HG02943 (cell line): ENCODE results near the gene RYR1.
"Not testable (repeated sequence)": the region's sequence is repeated elsewhere in the genome, so short reads cannot be mapped to it uniquely, and the experiment has no call there.

Experiments used
- ATAC-seq: cut with Tn5 transposase; IDR thresholded peaks from one replicate; pipeline ENCODE4 v1.9.1; 2021; ENCODE audit warnings: mild to moderate bottlenecking, low read depth, moderate library complexity; ENCODE audit not compliant: unreplicated experiment

The RYR1 gene

DNA sequence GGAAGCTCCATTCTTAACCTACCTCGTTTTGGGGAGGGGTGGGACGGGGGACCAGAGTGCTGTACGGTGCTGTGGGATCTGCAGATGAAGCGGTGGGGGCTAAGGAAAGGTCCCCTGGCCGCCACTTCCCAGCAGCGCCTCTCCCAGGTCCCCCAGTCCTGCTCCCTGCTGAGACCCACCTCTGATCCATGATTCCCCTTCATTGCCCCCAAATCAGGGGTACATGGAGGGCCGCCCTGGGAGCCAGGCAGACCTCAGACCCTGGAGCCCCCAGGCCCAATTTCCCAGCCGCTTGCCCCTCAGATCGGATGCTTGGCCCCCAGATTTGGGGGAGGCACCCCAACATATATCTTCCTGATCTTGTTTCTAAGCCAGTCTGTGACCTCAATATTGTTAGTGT lies 34.4 kb upstream of the RYR1 start:
- no peak for ATAC-seq

DNA sequence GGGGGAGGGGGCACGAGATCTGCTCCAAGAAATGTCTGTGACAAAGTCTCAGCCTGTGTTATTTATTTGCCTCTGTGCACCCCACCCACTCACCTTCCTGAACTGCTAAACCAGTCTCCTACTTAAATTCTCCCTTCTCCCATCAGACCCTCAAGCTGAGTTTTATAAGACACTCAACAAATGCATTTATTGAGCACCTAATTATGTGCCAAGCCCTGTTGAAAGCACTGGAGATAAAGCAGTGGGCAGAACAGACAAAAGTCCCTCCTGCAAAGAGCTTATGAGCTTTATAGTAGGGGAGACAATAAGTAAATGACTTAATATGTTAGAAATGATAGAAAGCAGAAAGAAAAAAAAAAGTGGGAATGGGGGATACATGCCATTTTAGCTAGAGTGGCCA lies 34.0 kb upstream of the RYR1 start:
- ATAC-seq, result no peak

DNA sequence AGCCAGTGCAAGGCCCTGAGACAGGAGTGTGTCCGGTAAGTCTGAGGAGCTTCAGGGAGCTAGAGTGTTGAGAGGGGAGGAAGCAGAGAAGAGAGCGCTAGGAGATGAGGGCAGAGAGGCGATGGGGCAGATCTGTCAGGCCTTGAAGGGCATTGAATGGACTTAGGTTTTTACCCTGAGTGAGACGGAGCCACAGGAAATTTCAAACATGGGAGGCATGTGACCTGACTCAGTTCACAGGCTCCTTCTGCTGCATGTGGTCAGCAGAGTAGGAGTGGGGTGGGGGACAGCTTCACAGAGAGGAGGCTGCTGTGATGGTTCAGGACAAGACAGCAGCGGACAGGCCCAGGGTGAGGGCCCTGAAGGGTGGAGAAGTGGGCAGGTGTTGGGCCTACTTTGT lies 33.1 kb upstream of the RYR1 start:
- no peak for ATAC-seq

DNA sequence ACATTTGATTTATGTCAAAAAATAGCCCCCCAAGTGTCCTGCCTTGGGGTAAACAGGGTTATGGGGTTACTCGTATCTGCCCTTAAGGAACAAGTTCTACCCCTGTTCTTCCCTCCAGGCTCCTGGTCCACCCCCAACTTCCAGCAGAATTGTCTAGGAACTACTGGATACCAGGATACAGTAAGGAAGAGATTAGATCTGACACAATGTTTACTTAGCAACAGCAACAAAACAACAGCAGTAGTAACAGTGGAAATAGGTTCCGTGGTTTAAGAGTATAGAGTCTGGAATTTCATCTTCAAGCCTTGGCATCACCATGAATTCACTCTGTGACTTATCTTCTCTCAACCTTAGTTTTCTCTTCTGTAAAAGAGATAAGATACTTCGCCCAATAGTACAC lies 32.3 kb upstream of the RYR1 start:
- ATAC-seq, result no peak

DNA sequence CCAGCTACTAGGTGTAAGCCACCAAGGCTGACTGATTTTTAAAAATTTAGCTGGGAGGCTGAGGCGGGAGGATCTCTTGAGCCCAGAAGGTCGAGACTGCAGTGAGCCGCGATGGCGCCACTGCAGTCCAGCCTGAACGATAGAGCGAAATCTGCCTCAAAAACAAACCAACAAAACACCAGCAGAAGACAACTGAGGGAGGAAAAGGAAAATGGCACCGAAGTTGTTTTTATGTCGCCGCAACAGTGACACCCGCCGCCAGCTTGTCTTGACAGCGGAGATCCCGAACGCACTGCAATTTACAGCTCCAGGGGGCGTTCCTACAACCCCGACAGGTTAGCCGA lies 30.9 kb upstream of the RYR1 start:
- peak; percentile 8 for ATAC-seq

DNA sequence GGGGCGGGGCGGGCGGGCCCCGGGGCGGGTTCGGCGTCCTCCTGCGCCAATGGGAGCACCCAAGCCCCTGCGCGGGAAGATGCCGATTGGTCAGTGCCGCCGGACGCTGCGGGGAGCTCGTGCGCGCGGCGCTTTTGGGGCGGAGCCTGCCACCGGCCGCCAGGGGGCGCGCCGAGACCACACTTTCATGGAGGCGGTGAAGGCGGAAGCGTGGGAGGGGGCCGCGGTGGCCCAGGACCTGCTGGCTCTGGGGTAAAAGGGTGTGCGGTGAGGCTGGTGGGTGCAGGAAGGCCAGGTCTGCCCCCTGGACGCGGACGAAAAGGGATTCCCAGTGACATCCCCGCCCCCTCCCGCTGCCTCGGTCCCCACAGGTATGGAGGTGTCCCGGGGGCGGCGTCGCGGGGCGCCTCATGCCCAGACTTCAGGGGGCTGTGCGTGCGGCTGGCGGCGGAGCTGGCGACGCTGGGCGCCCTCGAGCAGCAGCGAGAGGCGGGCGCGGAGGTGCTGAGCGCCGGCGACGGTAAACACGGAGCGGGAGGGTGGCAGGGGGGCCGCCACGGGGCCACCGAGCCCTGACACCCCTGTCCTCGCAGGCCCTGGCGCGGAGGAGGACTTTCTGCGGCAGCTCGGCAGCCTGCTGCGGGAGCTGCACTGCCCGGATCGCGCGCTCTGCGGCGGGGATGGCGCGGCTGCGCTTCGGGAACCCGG lies 30.4 kb upstream of the RYR1 start, which contains the start of gene FAM98C:
Gene FAM98C (plus strand): TSS at position 127 of the 708 bp plus-strand sequence. CDS start 61 bp downstream, at position 188.
- peak; percentile 82 for ATAC-seq

DNA sequence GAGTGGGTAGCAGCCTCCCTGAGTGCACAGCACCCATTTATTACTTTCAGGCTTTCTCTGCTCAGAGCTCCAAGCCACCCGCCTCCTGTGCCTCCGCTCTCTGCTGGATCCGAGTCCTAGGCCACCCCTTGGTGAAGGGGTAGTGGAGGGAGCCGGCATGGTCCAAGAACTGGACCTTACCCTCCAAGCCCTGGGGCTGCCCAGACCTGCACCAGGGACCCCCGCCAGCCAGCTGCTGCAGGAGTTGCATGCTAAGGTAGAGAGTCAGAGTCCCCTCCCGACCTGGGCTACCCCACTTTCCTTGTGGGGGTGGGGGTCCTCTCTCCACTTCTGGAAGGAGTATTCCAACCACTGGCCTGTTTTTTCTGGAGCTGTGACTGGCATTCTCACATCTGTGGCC lies 28.6 kb upstream of the RYR1 start:
- ATAC-seq, result no peak

DNA sequence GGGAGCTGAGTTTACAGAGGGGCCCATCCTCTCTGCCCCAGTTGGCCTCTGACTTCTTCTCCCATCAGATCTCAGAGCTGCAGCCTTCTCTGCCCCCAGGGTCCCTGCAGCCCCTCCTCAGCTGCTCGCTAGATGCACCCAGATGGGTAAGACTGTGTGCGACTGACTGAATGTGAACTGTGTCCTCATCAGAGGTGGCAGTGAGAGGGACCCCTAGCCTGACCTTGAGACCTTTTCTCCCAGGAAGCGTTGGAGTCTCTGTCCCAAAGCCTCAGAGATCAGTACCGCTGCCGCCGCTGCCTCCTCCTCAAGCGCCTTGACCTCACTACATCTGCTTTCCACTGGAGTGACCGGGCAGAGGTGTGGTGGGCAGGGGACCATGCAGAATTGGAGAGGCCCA lies 28.2 kb upstream of the RYR1 start:
- ATAC-seq, result no peak

DNA sequence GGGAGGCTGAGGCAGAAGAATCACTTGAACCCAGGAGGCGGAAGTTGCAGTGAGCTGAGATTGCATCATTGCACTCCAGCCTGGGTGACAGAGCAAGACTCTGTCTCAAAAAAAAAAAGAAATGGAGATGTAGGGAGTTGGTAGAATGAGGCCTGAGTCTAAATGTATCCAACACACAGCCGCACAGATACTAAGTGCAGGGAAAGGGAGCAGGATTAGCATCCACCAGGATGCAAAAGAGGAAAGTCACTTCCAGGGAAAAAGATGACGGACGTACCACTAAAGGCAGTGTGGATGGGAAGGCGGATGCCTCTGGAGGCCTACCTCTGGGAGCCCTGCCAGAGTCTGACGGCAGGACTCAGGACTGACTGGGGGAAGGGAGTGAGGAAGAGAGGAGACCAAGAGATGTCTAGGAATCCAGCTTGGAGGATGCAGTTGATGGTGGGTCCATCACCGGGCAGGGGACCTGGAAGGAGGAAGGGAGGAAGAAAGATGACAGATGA lies 23.8 kb upstream of the RYR1 start:
- ATAC-seq, result no peak

DNA sequence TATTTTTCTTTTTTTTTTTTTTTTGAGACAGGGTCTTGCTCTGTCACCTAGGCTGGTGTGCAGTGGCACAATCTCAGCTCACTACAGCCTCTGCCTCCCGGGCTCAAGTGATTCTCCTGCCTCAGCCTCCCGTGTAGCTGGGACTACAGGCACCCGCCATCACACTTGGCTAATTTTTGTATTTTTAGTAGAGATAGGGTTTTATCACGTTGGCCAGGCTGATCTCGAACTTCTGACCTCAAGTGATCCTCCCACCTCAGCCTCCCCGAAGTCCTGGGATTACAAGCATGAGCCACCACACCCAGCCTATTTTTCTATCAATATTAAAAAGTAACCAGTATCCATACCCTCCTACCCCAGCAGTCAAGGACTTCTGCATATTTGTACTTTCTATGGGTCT lies 23.1 kb upstream of the RYR1 start:
- not testable (repeated sequence) for ATAC-seq

DNA sequence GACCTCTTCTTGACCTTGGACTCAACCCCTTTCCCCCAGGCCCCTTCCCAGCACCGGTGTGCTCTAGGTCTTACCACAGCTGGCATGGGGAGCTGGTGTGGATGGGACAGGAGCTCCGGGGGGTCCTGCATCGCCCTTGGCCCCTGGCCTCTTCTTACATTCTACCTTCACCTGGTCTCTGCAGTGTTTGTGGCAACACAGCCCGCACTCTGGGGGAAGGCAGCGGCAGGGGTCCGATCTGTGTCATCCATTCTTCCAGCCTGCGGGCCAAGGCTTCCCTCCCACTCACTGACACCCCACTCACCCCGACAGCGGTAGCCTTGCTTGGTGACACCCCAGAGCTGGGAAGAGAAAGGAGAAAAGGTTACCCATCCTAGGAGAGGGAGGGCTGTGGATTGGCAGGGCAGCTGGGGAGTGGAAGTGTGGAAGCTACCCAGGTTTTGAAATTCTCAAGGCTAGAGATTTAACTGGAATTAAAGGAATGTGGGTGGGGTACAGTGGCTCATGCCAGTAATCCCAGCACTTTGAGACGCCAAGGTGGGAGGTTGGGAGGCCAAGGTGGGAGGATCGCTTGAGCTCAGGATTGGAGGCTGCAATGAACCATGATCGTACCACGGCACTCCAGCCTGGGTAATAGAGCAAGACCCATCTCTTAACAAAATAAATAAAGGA lies 22.3 kb upstream of the RYR1 start:
- ATAC-seq, result no peak

DNA sequence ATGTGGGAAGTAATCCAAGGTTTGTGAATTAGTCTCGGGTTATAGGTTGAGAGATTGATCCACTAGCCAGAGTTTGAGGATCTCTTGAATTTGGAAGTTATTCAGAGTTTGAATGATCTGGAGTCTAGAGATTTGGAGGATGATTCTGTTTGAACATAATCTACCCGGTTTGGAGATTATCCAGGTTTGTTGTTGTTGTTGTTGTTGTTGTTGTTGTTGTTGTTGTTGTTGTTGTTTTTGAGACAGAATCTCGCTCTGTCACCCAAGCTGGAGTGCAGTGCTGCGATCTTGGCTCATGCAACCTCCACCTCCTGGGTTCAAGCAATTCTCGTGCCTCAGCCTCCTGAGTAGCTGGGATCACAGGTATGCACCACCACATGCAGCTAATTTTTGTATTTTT lies 21.6 kb upstream of the RYR1 start:
- not testable (repeated sequence) for ATAC-seq

DNA sequence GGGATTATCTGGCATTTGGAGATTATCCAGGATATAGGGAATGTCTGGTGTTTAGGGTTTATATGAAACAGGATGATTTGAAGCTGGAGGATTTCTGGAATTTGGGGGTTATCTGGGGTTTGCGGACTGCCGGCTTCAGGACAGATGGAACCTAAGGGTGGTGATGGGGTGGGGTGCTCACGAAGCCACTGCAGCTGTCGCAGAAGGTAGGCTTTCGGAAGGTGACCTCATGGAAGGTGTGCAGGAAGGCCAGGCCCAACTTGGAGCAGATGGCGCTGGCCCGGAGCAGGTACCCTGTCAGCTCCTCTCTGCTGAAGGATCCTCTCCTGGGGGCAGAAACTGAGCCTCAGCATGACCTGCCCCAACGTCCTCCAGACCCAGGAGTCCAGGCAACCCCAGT lies 21.0 kb upstream of the RYR1 start:
- ATAC-seq, result no peak

DNA sequence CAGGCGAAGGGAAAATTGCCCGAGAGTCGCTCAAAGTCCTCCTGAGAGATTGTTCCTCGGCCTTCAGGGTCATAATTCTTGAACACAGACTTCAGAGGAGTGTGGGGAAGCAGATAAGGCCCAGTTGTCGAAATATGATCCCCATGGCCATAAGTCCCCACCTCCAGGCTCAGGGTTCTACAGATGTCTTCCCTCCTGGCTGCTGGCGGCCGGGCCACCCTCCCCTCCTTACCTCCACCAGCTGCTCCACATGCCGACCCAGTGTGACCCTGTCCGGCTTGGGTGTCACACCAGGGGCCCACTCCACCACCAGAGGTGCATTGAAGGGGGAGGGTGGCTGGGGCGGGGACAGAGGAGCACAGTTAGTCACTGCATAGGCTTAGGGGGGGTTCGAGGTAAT lies 20.5 kb upstream of the RYR1 start:
- ATAC-seq, result no peak

DNA sequence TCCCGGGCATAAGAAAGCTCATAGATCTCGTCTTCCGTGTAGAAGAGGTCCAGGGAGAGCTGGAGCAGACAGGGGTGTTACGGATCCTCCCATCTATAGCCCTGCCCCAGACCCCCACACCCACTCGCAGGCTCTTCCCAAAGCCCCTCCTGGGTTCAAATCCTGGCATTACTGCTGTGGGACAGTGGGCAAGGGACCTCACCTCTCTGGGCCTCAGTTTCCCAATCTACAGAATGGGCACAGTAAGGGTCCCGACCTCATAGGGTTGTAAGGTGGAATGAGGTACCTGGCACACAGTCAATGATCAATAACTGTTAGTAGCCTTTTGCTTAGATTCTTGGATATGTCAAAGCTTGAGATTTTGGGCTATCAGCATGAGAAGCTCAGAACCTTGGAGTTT lies 20.1 kb upstream of the RYR1 start:
- ATAC-seq, result no peak

DNA sequence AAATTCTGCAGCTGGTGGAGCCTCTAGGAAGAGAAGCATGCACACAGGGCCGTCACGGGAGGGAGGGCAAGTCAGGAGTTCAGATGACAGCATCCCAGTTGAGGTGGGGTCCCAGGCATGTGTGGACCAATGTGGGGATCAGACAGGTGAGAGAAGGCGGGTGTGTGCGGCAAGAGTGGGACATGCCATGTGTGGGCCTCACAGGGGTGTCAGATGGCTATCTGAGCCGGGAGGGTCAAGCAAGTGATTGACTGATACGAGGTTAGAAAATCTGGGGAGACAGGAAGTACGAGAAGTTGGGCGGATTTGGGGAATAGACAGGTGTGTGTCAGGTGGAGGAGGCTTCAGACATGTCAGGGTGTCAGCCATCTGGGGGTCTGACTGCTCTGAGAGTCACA lies 16.3 kb upstream of the RYR1 start:
- ATAC-seq, result no peak

DNA sequence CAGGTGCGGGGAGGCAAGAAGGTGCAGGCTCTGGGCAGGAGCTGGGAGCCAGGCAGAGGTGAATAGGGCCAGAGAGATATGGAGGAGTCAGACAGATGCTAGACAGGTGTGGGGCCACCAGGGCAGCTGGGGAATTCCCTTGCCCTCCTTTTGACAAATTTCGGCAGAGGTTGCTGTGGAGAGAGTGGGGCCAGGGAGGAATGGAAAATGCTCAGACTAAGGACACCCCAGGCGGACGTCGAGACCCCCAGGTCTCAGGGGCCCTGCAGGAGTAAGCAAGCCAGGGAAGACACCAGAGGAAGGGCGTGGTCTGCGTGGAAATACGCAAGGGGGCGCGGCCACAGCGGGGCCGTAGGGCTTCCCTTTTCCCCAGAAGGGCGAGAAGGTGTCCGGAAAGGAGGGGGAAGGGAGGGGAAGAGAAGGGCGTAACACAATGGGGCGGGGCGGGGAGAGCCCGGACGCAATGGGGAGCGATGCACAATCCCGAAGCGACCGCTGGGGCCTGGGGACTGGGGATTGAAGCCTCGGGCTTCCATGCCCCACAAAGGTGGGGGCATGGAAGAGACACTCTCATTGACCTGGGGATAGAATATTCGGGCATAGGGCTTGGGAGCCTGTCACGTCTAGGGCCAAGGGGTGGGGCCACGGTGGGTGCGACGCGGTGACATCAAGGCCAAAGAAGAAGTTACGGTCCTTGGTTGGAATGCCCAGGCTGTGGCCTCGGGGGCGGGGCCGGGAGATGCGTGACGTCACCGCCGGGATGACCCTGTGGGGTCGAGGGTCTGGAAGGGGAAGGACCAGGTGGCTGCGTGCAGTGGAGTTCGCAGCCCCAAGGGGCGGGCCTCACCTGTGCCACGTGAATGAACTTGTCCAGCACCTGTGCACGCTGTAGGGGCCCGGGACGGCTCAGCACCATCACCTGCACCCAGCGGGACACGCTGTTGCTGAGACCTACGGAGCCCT lies 15.7 kb upstream of the RYR1 start:
- no peak for ATAC-seq

DNA sequence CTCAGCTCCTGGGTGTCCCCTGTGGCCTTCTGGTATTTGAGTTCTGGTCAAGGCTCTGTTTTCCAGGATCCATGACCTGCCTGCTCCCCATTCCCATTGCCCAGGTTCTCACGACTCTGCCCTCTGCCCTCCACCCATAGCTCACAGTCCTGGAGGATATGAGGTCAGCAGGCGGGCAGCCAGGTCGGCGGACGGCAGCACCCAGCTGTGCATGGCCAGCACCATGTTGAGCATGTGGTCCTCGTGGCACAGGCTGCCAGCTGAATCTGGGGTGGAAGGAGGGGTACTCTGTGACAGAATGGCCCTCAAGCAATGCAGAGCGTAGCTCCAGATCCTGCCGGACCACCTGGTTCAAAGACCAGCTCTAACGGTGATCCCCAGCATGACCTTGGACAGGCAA lies 12.6 kb upstream of the RYR1 start:
- no peak for ATAC-seq

DNA sequence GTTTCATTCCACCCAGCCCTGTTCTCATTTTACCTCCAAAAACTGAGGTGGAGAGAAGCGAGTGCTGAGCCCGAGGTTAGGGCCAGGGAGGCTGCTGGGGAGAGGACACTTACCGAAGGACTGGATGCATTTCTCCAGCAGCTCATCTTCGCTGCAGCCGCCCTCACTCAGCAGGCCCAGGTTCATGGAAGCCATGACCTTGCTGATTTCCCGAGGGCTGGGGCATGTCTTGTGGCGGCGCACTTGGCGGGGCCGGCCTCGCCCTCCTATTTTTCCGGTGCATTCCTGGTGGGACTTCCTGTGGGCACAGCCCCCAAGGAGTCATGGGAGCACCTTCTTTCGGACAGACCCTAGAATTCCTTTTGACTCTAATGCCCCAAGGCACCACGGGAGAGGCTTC lies 11.6 kb upstream of the RYR1 start:
- ATAC-seq, result no peak

DNA sequence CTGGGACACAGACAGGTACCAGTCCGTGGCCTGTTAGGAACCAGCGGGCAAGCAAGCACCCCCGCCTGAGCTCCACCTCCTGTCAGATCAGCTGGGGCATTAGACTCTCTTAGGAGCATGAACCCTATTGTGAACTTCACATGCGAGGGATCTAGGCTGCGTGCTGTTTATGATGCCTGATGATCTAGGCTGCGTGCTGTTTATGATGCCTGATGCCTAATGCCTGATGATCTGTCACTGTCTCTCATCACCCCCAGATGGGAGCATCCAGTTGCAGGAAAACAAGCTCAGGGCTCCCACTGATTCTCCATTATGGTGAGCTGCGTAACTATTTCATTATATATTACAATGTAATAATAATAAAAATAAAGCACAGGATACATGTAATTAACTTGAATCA lies 11.1 kb upstream of the RYR1 start:
- ATAC-seq, result no peak

DNA sequence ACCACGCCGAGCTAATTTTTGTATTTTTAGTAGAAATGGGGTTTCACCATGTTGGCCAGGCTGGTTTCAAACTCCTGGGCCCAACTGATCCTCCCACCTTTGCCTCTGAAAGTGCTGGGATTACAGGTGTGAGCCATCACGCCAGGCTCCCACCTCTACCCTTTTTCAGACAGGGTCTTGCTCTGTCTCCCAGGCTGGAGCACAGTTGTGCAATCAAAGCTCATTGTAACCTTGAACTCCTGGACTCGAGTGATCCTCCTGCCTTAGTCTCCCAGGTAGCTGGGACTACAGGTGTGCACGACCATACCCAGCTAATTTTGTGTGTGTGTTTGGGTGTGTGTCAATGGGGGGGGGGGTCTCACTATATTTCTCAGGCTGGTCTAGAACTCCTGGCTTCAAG lies 9.2 kb upstream of the RYR1 start:
- no peak for ATAC-seq
